ENCODE data around the gene RPS15.
"Not testable (repeated sequence)": the region's sequence is repeated elsewhere in the genome, so short reads cannot be mapped to it uniquely, and the experiment has no call there.

Gene RPS15

GRCh38 chr19:1437609-1438008 lies 587 bp upstream of the RPS15 start:
- no peak for DNase-seq

- DNase-seq: no peak
These were observed 748 bp downstream of the RPS15 start for GRCh38 chr19:1438933-1439354.

- not testable (repeated sequence) for DNase-seq
These were observed 1.6 kb downstream of the RPS15 start for GRCh38 chr19:1439525-1440417.

- no peak for DNase-seq
These were observed 2.2 kb downstream of the RPS15 start for GRCh38 chr19:1440418-1440801.

GRCh38 chr19:1441022-1441426 lies 2.8 kb downstream of the RPS15 start:
- DNase-seq: no peak

- DNase-seq: no peak
These were observed 3.7 kb downstream of the RPS15 start for GRCh38 chr19:1441677-1442438.

GRCh38 chr19:1445185-1445931 lies 7.2 kb downstream of the RPS15 start:
- DNase-seq: peak; percentile 20 to 43

GRCh38 chr19:1445932-1446712 lies 7.9 kb downstream of the RPS15 start:
- no peak for DNase-seq

GRCh38 chr19:1446713-1447481 lies 8.7 kb downstream of the RPS15 start:
- DNase-seq: no peak

GRCh38 chr19:1447504-1447903 lies 9.3 kb downstream of the RPS15 start:
- DNase-seq: no peak

- no peak for DNase-seq
These were observed 9.7 kb downstream of the RPS15 start for GRCh38 chr19:1447944-1448343.

GRCh38 chr19:1449467-1450442 lies 11.6 kb downstream of the RPS15 start, which contains the start of gene APC2:
APC2 (plus strand) TSS chr19:1450121; CDS start chr19:1453002, 2,881 bp downstream.
- peak; percentile 50 to 66 for DNase-seq

- no peak for DNase-seq
These were observed 12.8 kb downstream of the RPS15 start for GRCh38 chr19:1450735-1451731.

- DNase-seq: no peak
These were observed 14.0 kb downstream of the RPS15 start for GRCh38 chr19:1451916-1452801.

- no peak for DNase-seq
These were observed 14.8 kb downstream of the RPS15 start for GRCh38 chr19:1452802-1453524.

- DNase-seq: no peak
These were observed 15.5 kb downstream of the RPS15 start for GRCh38 chr19:1453525-1454364.

Data from SHP77 (cell line).